ENCODE data around the gene BAIAP2.

The BAIAP2 gene

DNA sequence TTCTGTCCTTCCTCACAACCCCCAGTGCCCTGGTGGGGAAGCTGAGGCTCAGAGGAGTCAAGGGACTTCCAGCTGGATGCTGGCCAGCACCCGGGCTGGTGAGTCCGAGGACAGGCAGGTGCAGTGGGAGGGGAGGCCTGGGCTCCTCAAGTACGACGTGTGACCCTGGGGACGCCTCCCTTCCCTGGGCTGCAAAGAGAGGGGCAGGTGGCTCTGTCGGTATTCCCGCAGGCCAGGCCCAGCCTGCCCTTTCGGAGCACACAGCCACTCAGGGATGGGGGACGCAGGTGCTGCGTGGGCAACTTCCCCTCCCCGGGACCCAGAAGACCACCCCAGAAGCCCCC is 97.2 kb downstream of the BAIAP2 start:
- TF ChIP-seq, protein P1, sequence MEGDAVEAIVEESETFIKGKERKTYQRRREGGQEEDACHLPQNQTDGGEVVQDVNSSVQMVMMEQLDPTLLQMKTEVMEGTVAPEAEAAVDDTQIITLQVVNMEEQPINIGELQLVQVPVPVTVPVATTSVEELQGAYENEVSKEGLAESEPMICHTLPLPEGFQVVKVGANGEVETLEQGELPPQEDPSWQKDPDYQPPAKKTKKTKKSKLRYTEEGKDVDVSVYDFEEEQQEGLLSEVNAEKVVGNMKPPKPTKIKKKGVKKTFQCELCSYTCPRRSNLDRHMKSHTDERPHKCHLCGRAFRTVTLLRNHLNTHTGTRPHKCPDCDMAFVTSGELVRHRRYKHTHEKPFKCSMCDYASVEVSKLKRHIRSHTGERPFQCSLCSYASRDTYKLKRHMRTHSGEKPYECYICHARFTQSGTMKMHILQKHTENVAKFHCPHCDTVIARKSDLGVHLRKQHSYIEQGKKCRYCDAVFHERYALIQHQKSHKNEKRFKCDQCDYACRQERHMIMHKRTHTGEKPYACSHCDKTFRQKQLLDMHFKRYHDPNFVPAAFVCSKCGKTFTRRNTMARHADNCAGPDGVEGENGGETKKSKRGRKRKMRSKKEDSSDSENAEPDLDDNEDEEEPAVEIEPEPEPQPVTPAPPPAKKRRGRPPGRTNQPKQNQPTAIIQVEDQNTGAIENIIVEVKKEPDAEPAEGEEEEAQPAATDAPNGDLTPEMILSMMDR (IDR thresholded peaks at IDR 0.05), result no peak
- TF ChIP-seq ZFX (IDR thresholded peaks at IDR 0.05; ENCODE audit: borderline replicate concordance), result no peak
- no peak overlapping the region for H3K27ac ChIP-seq

DNA sequence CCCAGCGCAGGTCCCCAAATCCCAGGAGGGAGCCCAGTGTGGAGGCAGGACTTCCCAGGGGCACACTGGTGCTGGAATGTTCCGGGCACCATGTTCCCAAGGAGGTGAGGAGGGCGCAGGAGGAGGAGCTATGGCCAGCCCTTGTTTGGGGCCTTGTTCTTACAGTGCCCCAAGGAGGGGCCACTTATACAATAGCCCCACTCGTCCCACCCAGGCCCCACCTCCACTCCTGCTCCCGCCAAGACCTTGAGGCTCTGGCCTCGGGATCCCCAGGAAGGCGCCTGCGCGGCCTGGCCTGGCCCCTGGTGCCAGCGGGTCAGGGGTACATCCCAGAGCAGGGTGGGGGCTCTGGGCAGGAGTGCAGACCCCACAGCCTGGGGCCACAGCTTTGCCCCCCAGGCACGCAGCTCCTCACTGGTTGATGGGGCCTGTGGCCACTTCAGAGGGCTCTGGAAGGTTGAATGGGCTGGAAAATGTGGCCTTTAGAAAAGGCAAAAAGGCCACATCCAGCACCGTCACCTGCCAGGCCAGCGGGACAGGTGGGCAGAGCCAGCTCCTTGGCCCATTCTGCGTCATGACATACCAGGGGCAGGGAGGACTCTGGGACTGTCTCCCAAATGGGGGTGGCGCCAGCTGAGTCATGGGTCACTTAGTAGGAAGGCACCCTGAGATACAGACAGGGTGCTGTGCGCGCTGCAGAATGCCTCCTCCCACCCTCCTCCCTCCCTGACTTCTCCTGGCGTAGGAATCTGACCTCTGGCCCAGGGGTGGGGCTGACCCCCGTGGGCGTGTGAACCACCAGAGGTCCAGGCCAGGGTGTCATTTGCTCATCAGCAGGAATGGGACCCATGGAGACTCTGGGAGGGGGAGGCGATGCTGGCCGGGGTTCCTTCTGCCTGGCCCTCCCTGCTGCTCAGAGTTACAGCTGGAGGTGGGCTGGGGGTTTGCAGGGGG is 98.1 kb downstream of the BAIAP2 start:
- TF ChIP-seq ZFX (IDR thresholded peaks at IDR 0.05; ENCODE audit: borderline replicate concordance), result no peak
- TF ChIP-seq, protein P1 (IDR thresholded peaks at IDR 0.05), result no peak

DNA sequence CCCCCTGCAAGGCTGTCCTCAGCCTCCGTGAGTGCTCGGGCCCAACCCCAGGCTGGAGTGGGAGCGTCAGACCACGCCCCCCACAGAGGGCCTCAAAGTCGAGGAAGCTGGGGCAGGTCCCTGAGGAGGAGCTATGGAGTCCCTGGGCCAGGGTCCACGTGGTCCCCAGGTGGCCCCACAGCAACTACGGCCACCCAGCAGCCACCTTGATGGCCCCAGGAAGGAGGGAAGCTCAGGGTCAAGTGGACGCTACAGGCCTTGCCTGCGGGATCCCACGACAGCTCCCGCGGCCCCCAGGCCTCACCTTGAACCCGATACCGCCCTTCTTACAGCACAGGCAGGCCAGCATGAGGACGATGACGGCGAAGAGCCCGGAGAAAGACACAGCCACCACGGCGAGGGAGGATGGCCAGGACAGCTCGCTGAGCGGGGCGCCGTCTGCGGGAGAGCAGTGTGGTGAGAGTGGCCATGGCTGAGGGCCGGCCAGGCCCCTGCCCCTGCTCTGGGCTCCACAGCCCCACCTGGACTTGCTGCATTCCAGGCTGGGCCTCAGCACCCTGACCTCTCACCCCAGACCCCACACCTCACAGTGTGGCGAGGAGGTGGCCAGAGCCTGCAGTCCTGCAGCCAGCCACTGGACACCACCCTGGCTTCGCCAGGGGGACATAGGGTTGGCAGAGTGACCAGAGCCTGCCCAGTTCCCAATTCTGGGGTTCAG is 99.3 kb downstream of the BAIAP2 start:
- H3K27ac ChIP-seq, result no peak overlapping the region
- no peak for TF ChIP-seq ZFX (IDR thresholded peaks at IDR 0.05; ENCODE audit: borderline replicate concordance)
- TF ChIP-seq, protein P1 (IDR thresholded peaks at IDR 0.05), result no peak

More for the DNA sequence above, 98.1 kb downstream of the BAIAP2 start:
- no peak overlapping the region for H3K27ac ChIP-seq

DNA sequence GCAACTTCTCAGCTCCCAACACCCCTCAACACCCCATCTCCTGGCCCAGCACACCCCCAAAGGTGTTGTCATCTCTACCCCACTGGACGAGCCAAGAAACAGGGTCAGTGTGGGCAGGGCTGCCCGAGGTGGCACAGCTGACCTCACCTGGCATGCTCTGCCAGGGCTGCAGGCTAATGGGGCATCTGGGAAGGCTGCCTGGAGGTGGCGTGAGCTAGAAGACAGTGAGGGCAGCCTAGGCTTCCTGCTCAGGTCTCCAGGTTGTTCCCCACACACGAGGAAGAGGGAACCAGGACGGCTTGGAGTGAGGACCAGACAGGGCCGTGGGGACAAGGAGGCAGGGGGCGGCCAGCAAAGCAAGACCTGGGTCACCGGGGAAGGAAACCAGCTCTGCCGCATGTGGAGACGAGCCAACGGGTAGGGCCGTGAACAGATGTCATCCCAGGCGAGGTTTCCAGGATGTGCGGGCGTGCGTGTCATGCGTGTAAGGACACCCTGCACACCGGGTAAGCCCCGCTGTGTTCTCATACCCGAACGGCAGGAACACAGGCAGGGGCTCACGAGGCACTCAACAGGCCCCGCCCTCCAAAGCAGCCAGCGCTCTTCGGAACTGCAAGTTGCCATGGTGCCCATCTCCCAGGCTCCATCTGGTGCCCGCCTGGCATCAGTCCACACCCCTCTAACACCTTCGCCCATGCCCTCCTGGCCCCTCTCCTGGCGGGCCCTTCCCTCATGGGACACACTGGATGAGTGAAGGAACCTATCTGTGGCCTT is 100.7 kb downstream of the BAIAP2 start:
- TF ChIP-seq ZFX (IDR thresholded peaks at IDR 0.05; ENCODE audit: borderline replicate concordance), result no peak
- TF ChIP-seq, protein P1 (IDR thresholded peaks at IDR 0.05), result no peak
- H3K27ac ChIP-seq, result no peak overlapping the region

DNA sequence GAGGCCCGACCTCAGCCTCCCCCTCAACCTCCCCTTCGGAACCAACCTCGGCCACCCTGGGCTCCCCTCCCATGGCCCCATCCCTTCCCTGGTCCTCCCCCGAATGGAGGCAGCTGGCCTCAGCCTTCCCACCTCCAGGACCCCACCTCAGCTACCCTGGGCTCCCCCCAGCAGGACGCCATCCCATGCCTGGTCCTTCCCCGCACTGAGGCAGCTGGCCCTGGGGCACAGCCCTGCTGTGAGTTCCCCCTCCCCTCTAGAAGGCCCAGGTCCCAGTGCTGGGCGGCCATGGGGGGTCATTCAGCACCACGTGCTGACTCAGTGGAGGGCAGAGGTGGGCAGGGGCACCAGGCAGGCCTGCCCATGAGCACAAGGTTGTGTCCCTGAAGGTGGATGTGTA is 101.4 kb downstream of the BAIAP2 start:
- no peak overlapping the region for H3K27ac ChIP-seq
- TF ChIP-seq, protein P1 (IDR thresholded peaks at IDR 0.05), result no peak
- no peak for TF ChIP-seq ZFX (IDR thresholded peaks at IDR 0.05; ENCODE audit: borderline replicate concordance)

DNA sequence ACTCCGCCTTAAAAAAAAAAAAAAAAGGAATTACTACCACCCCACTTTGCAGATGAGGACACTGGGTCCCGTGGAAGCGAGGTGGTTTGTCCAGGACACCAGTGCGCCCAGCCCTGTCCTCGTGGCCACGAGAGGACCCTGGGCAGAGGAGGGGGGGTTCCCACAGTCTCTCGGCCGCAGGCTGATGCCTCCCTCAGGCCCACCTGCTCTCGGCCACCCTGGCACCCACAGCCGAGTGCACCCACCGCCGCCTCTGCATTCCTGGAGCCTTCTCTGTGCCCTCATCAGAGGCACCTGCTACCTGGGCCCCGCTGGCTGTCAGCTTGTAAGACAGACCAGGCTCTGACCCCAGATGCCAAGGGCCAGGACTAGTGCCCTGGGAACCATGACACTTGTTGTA is 102.3 kb downstream of the BAIAP2 start:
- TF ChIP-seq, protein P1 (IDR thresholded peaks at IDR 0.05), result no peak
- no peak for TF ChIP-seq ZFX (IDR thresholded peaks at IDR 0.05; ENCODE audit: borderline replicate concordance)

More for the DNA sequence above, 102.3 kb downstream of the BAIAP2 start:
- H3K27ac ChIP-seq, result no peak overlapping the region
